Measurements from ENCODE around the gene LAMA2.

DNA sequence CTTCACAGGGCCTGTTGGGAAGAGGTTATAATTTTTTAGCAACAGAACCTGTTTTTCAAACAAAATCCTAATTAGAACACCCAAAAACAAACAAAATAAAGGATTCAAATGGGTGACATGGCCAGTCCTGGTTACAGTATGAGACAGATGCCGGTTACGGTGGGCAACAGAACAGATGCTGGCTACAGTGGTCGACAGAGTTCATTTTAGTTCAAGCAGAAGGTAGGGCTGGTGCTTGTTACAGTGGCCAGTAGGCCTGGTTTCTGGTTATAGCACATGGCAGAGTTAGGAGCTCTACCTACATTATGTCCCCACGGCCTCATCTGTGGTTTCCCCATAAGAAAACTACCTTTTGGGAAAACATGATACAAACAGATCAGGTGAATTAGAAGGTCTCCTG lies 327.7 kb downstream of the LAMA2 start:
- TF ChIP-seq POLR2A (IDR thresholded peaks at IDR 0.05): no peak
- TF ChIP-seq, protein P1, sequence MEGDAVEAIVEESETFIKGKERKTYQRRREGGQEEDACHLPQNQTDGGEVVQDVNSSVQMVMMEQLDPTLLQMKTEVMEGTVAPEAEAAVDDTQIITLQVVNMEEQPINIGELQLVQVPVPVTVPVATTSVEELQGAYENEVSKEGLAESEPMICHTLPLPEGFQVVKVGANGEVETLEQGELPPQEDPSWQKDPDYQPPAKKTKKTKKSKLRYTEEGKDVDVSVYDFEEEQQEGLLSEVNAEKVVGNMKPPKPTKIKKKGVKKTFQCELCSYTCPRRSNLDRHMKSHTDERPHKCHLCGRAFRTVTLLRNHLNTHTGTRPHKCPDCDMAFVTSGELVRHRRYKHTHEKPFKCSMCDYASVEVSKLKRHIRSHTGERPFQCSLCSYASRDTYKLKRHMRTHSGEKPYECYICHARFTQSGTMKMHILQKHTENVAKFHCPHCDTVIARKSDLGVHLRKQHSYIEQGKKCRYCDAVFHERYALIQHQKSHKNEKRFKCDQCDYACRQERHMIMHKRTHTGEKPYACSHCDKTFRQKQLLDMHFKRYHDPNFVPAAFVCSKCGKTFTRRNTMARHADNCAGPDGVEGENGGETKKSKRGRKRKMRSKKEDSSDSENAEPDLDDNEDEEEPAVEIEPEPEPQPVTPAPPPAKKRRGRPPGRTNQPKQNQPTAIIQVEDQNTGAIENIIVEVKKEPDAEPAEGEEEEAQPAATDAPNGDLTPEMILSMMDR (IDR thresholded peaks at IDR 0.05): no peak
- no peak for TF ChIP-seq POLR2AphosphoS5 (IDR thresholded peaks at IDR 0.05)

Data from suprapubic skin (tissue), 4 donors.